H1 (cell line): Measurements from ENCODE around the gene RNU2-1. TPM values are rescaled to one million over a fixed set of nuclear protein-coding genes. Genes with fewer than 3 reads are reported as not detected.
A peak's percentile ranks its signal among the peaks of the same experiment; 100 is the strongest.

ENCODE experiments used
- CTCF ChIA-PET: fragments of 300-600 bp; sonication (Branson Sonifier 250); formaldehyde crosslinking; loops from one replicate; lab custom pipeline; 2021; ENCODE audit not compliant: partially characterized antibody; lab: Charles Lee
- POLR2A ChIA-PET: fragments of 300-600 bp; sonication (Branson Sonifier 250); formaldehyde crosslinking; loops from one replicate; lab custom pipeline; 2021; ENCODE audit warnings: inconsistent platforms; ENCODE audit not compliant: partially characterized antibody; lab: Charles Lee
- DNase-seq, 2 experiments: peaks; one replicate each; pipeline versions ENCODE4 v3.0.0 to v3.0.0-alpha.2; 2010 to 2022; ENCODE audit warnings: low spot score in 2 of 2, low read depth in 1 of 2, mixed read lengths in 1 of 2
- FAIRE-seq: peaks from 2 replicates; lab custom pipeline; 2011; peaks lifted over from hg19 to GRCh38; lab: Jason Lieb, UNC
- H2AFZ ChIP-seq: 2 replicates; pipeline ENCODE4 v1.8.1; 2012; ENCODE audit warnings: low read length, inconsistent platforms
- H2AK5ac ChIP-seq: 2 replicates; pipeline ENCODE4 v1.6.1; 2013; ENCODE audit warnings: low read depth, low read length
- H2BK120ac ChIP-seq: replicated peaks from 2 replicates; pipeline ENCODE3; 2013; ENCODE audit warnings: low read depth, low read length, inconsistent platforms
- H2BK12ac ChIP-seq: 2 replicates; pipeline ENCODE4 v1.6.1; 2013; ENCODE audit warnings: low read depth, low read length
- H2BK15ac ChIP-seq: 2 replicates; pipeline ENCODE4 v1.6.1; 2013; ENCODE audit warnings: low read length
- H2BK20ac ChIP-seq: 2 replicates; pipeline ENCODE4 v1.6.1; 2013; ENCODE audit warnings: low read length
- H2BK5ac ChIP-seq: 2 replicates; pipeline ENCODE4 v1.6.1; 2013; ENCODE audit warnings: low read depth, low read length
- H3K14ac ChIP-seq: 2 replicates; pipeline ENCODE4 v1.6.1; 2013; ENCODE audit warnings: inconsistent platforms; ENCODE audit not compliant: insufficient read length
- H3K18ac ChIP-seq: 2 replicates; pipeline ENCODE4 v1.6.1; 2013; ENCODE audit warnings: low read length; ENCODE audit errors: extremely low read depth
- H3K23ac ChIP-seq: 2 replicates; pipeline ENCODE4 v1.6.1; 2013; ENCODE audit warnings: inconsistent platforms; ENCODE audit not compliant: insufficient read length
- H3K23me2 ChIP-seq: 2 replicates; pipeline ENCODE4 v1.6.1; 2013; ENCODE audit warnings: low read depth, low read length
- H3K27ac ChIP-seq: 2 replicates; pipeline ENCODE4 v1.6.1; 2011; ENCODE audit warnings: low read depth, low read length, inconsistent platforms
- H3K27me3 ChIP-seq, 4 experiments: replicated peaks in 1 of 4; 1 replicate in 1 of 4; 2 replicates in 3 of 4; pipeline versions ENCODE4 v1.6.1 to v1.8.1; 2011 to 2013; ENCODE audit warnings: low read length in 3 of 4, mild to moderate bottlenecking in 3 of 4, inconsistent platforms in 2 of 4, mixed read lengths in 2 of 4, moderate library complexity in 1 of 4; ENCODE audit not compliant: control insufficient read depth in 3 of 4, insufficient read depth in 3 of 4; ENCODE audit errors: extremely low read depth in 1 of 4
- H3K36me3 ChIP-seq, 4 experiments: 2 replicates each; pipeline versions ENCODE4 v1.6.1 to v1.8.1; 2011 to 2013; ENCODE audit warnings: mild to moderate bottlenecking in 4 of 4, low read length in 3 of 4, moderate library complexity in 2 of 4, control low read depth in 1 of 4, inconsistent platforms in 1 of 4; ENCODE audit not compliant: insufficient read depth in 4 of 4, control insufficient read depth in 2 of 4
- H3K4ac ChIP-seq: replicated peaks from 2 replicates; pipeline ENCODE3; 2013; ENCODE audit warnings: low read length, low read depth, mixed read lengths, inconsistent platforms; ENCODE audit not compliant: insufficient read length
- H3K4me1 ChIP-seq, 4 experiments: replicated peaks in 1 of 4; 1 replicate in 1 of 4; 2 replicates in 3 of 4; pipeline versions ENCODE4 v1.6.1 to v1.8.1; 2011 to 2013; ENCODE audit warnings: low read length in 3 of 4, inconsistent platforms in 2 of 4, mixed read lengths in 1 of 4; ENCODE audit not compliant: insufficient read depth in 4 of 4, control insufficient read depth in 3 of 4
- H3K4me2 ChIP-seq, 2 experiments: 2 replicates each; pipeline versions ENCODE4 v1.6.1 to v1.8.1; 2011 to 2013; ENCODE audit warnings: low read depth in 2 of 2, low read length in 2 of 2, control low read depth in 1 of 2, inconsistent platforms in 1 of 2, mild to moderate bottlenecking in 1 of 2; ENCODE audit not compliant: insufficient read depth in 1 of 2
- H3K4me3 ChIP-seq, 4 experiments: fragments of 200-600, 300-600 bp in 1 of 4; sonication (generic), shearing (Covaris generic), sonication (Bioruptor Twin) in 1 of 4; 2 replicates each; pipeline versions ENCODE4 v1.5.1 to v1.8.1; 2011 to 2016; ENCODE audit warnings: low read length in 4 of 4, low read depth in 3 of 4, control low read depth in 2 of 4, inconsistent platforms in 2 of 4, mild to moderate bottlenecking in 2 of 4, mixed read lengths in 1 of 4, moderate library complexity in 1 of 4; ENCODE audit not compliant: insufficient read depth in 2 of 4; ENCODE audit errors: extremely low read depth in 1 of 4
- H3K56ac ChIP-seq: replicated peaks from 2 replicates; pipeline ENCODE3; 2013; ENCODE audit warnings: low read depth, mild to moderate bottlenecking, mixed read lengths, low read length, inconsistent platforms; ENCODE audit not compliant: insufficient read length
- H3K79me1 ChIP-seq: 2 replicates; pipeline ENCODE4 v1.6.1; 2013; ENCODE audit warnings: low read depth, low read length, control low read depth
- H3K79me2 ChIP-seq, 2 experiments: 2 replicates each; pipeline versions ENCODE4 v1.6.1 to v1.8.1; 2012 to 2013; ENCODE audit warnings: low read length in 2 of 2, mild to moderate bottlenecking in 2 of 2, inconsistent platforms in 1 of 2; ENCODE audit not compliant: insufficient read depth in 2 of 2, control insufficient read depth in 1 of 2
- H3K9ac ChIP-seq, 4 experiments: replicated peaks in 1 of 4; 1 replicate in 1 of 4; 2 replicates in 3 of 4; pipeline versions ENCODE4 v1.6.1 to v1.8.1; 2011 to 2013; ENCODE audit warnings: low read depth in 3 of 4, low read length in 3 of 4, control low read depth in 2 of 4, mild to moderate bottlenecking in 2 of 4, moderate library complexity in 2 of 4, inconsistent platforms in 1 of 4; ENCODE audit errors: extremely low read depth in 1 of 4
- H3K9me3 ChIP-seq, 2 experiments: 2 replicates each; pipeline versions ENCODE4 v1.6.1 to v1.8.1; 2012 to 2013; ENCODE audit warnings: mild to moderate bottlenecking in 2 of 2, moderate library complexity in 2 of 2, control low read depth in 1 of 2, inconsistent platforms in 1 of 2, low read depth in 1 of 2, low read length in 1 of 2, mixed read lengths in 1 of 2; ENCODE audit not compliant: insufficient read depth in 2 of 2
- H4K20me1 ChIP-seq, 2 experiments: replicated peaks in 1 of 2; 2 replicates each; pipeline versions ENCODE3 to v1.8.1; 2011 to 2013; ENCODE audit warnings: inconsistent platforms in 2 of 2, low read length in 2 of 2, mild to moderate bottlenecking in 1 of 2; ENCODE audit not compliant: insufficient read depth in 2 of 2, control insufficient read depth in 1 of 2
- H4K5ac ChIP-seq: 2 replicates; pipeline ENCODE4 v1.6.1; 2013; ENCODE audit warnings: low read length, low read depth, mixed read lengths, inconsistent platforms; ENCODE audit not compliant: insufficient read length
- H4K8ac ChIP-seq: 2 replicates; pipeline ENCODE4 v1.8.0; 2013; ENCODE audit warnings: mild to moderate bottlenecking, moderate library complexity, low read length, inconsistent platforms; ENCODE audit not compliant: insufficient read depth; ENCODE audit errors: extremely low read depth
- H4K91ac ChIP-seq: replicated peaks from 2 replicates; pipeline ENCODE3; 2013; ENCODE audit warnings: low read length, mixed read lengths, inconsistent platforms; ENCODE audit not compliant: insufficient read length
- JUND ChIP-seq: IDR thresholded peaks from 2 replicates; pipeline ENCODE4 v1.6.1; 2011; ENCODE audit warnings: mild to moderate bottlenecking, improper control_type of control experiment, low read length
- KDM5A ChIP-seq: fragments of 200-600 bp; IDR thresholded peaks from 2 replicates; pipeline ENCODE4 v1.7.1; 2012; ENCODE audit warnings: mild to moderate bottlenecking, low read length, inconsistent platforms, mixed read lengths
- MAFK ChIP-seq: IDR thresholded peaks from 2 replicates; pipeline ENCODE4 v1.6.1; 2012; ENCODE audit warnings: low read depth, mild to moderate bottlenecking, improper control_type of control experiment, low read length
- MAX ChIP-seq: IDR thresholded peaks from 2 replicates; pipeline ENCODE4 v1.6.1; 2012; ENCODE audit warnings: inconsistent platforms
- RNF2 ChIP-seq: fragments of 200-900, 300-1000 bp; sonication (generic); IDR thresholded peaks from 2 replicates; pipeline ENCODE4 v1.7.1; 2016; ENCODE audit warnings: borderline replicate concordance, low read depth, mild to moderate bottlenecking, antibody characterized with exemption, low read length; ENCODE audit not compliant: poor library complexity, severe bottlenecking; ENCODE audit errors: missing control alignments
- SAP30 ChIP-seq: fragments of 300-600 bp; sonication (generic); IDR thresholded peaks from 2 replicates; pipeline ENCODE4 v1.7.1; 2012; ENCODE audit warnings: low read length, moderate library complexity, mild to moderate bottlenecking, inconsistent platforms; ENCODE audit not compliant: insufficient read depth, insufficient replicate concordance
- SP1 ChIP-seq: IDR thresholded peaks from 2 replicates; pipeline ENCODE4 v1.6.1; 2011; ENCODE audit warnings: low read depth, low read length
- SUZ12 ChIP-seq: fragments of 200-600 bp; sonication (generic); IDR thresholded peaks from 2 replicates; pipeline ENCODE4 v1.6.1; 2012; ENCODE audit warnings: mild to moderate bottlenecking, inconsistent platforms, low read length, moderate library complexity, mixed read lengths
- ZNF274 ChIP-seq: IDR thresholded peaks from 2 replicates; pipeline ENCODE4 v1.7.0; 2012; ENCODE audit warnings: low read length, borderline replicate concordance; ENCODE audit errors: extremely low read depth
- WGBS, 2 experiments: shearing (Covaris generic) in 1 of 2; methylation state at CpG; one replicate each; pipeline versions ENCODE4 v1.1.6 to v1.1.7; 2013 to 2015; ENCODE audit warnings: low lambda C conversion rate in 2 of 2, mixed read lengths in 2 of 2, inconsistent platforms in 1 of 2, low coverage in 1 of 2, missing lambda C conversion rate in 1 of 2; ENCODE audit not compliant: insufficient replicate concordance in 2 of 2, insufficient coverage in 1 of 2, insufficient read length in 1 of 2; ENCODE audit errors: extremely low coverage in 1 of 2, missing lambda C conversion rate in 1 of 2; 5-methylcytosine and 5-hydroxymethylcytosine counted together
- polyA plus RNA-seq, 7 experiments: library from polyadenylated mRNA; depleted of rRNA in 3 of 7; stranded (reverse) in 5 of 7; unstranded in 2 of 7; fragments of >200 nt in 5 of 7; fragments of 200-250 nt in 2 of 7; gene quantifications; 1 replicate in 5 of 7; 2 replicates in 1 of 7; 4 replicates in 1 of 7; pipeline versions ENCODE4 v1.2.1 to v1.2.3, GENCODE V29; 2011 to 2013; ENCODE audit warnings: missing spikeins in 2 of 7, mixed read lengths in 2 of 7
- total RNA-seq: library from RNA; stranded (reverse); fragmentation: NEBNext Ultra II Directional; extraction: Animal tissue kit (Norgen Biotek cat#: 25700); gene quantifications from 2 replicates; pipeline ENCODE4 v1.2.1, GENCODE V29; 2021

The RNU2-1 gene
- total and polyA plus RNA-seq, 2 of the 8 experiments (the other 6 are each of a cell fraction or from before 2014, with no cell fraction given), result 2,508 TPM; not detected in 1

- Histone ChIP-seq H3K14ac (no peak within 1 kb of the TSS), H3K23ac (no peak within 1 kb of the TSS), H3K36me3 (peaks cover 0 to 2% (median 0%) of the 10 kb centered on the region in 4 experiments; a peak in 2 of 8 replicates), H3K27ac (peak within 1 kb of the TSS; percentile 64; the same call in 1 of the 2 replicates), H2BK12ac (no peak within 1 kb of the TSS), H2AK5ac (no peak within 1 kb of the TSS), H3K4me3 (peak within 1 kb of the TSS; percentile 59 to 82 (median 76)), H2AFZ (peak within 1 kb of the TSS; percentile 63; the same call in 1 of the 2 replicates), H3K79me1 (no peaks in the 10 kb centered on the region), H3K9ac (peak within 1 kb of the TSS; percentile 56 to 75 (median 74)), H3K23me2 (peaks cover 8% of the 10 kb centered on the region; the same call in 1 of the 2 replicates), H2BK20ac (no peak within 1 kb of the TSS), H2BK120ac (no peak within 1 kb of the TSS), H3K4ac (no peak within 1 kb of the TSS), H3K4me1 (peaks cover 0 to 5% (median 3%) of the 10 kb centered on the region in 4 experiments; a peak in 4 of 7 replicates), H4K20me1 (no peaks in the 10 kb centered on the region), H3K4me2 (peak within 1 kb of the TSS; percentile 69 to 91), H2BK5ac (peak within 1 kb of the TSS; percentile 77; the same call in 1 of the 2 replicates), H2BK15ac (no peak within 1 kb of the TSS), H3K79me2 (no peaks in the 10 kb centered on the region), H3K18ac (peak within 1 kb of the TSS; percentile 94), H3K56ac (peak within 1 kb of the TSS; percentile 62), H4K8ac (peak within 1 kb of the TSS; percentile 76; the same call in 1 of the 2 replicates), H4K91ac (peak within 1 kb of the TSS; percentile 58), H4K5ac (no peak within 1 kb of the TSS), H3K27me3 (peaks cover 0 to 2% (median 0%) of the 10 kb centered on the region in 4 experiments; a peak in 1 of 7 replicates), H3K9me3 (no peaks in the 10 kb centered on the region; a peak in 1 of 4 replicates)
- ChIA-PET CTCF (interaction anchor here (0.8 to 3.5 kb wide), 7 partner anchors 11 to 188 kb away, joined by 3 to 14 read pairs (median 3); no protein-coding TSS in a partner anchor), POLR2A (interaction anchor here (0.7 to 10.3 kb wide), 19 partner anchors 8 to 388 kb away, joined by 3 to 123 read pairs (median 3); partner anchors contain the start of genes BECN1 and RPL27)
- FAIRE-seq (no peak), DNase-seq (peak; percentile 34 to 85)
- 8% methylated on average over 39 of the region's 54 CpGs; no CpG with 5 or more reads in 1 of the 2 experiments for WGBS, 2 experiments
- TF ChIP-seq SAP30 (no peak), ZNF274 (no peak), JUND (no peak), SUZ12 (no peak), MAFK (no peak), MAX (no peak; the same call in 1 of the 2 replicates), SP1 (no peak), KDM5A (no peak), RNF2 (no peak)
Measured at GRCh38 chr17:43211480-43212402, 22.0 kb downstream of the RNU2-1 start, which contains the start of gene TMEM106A. TMEM106A (plus strand) TSS chr17:43211875; CDS start chr17:43213042, 1,167 bp downstream.
